Measurements from ENCODE around the gene INTS11. TPM values are rescaled to one million over a fixed set of nuclear protein-coding genes. Genes with fewer than 3 reads are reported as not detected.

Gene INTS11
- total and polyA plus RNA-seq, 2 donors (not counting 1 experiment from before 2014, with no cell fraction given): 149 to 245 TPM

GRCh38 chr1:1296070-1297061, 28.1 kb downstream of the INTS11 start:
- H3K4me1 Mint-ChIP-seq: peaks cover 7% of the 10 kb centered on the region
- POLR2A ChIA-PET: no interaction called here
- no peak overlapping the region for H3K27ac ChIP-seq (ENCODE audit: low read length in 2 of 2)
- ATAC-seq (ENCODE audit: low read depth) (no peak), DNase-seq (no peak)
- H3K9me3 Mint-ChIP-seq (ENCODE audit: insufficient read depth): no peaks in the 10 kb centered on the region
- no peaks in the 10 kb centered on the region for H3K79me2 ChIP-seq (ENCODE audit: control insufficient read depth, insufficient read depth, low read length)
- H3K27me3 Mint-ChIP-seq: no peaks in the 10 kb centered on the region
- H3K4me3 Mint-ChIP-seq: no peak overlapping the region
- WGBS (ENCODE audit: insufficient coverage): 96% methylated on average over 60 of the region's 62 CpGs
- intact Hi-C loops (cut with micrococcal nuclease): no loop called here
- H3K27me3 ChIP-seq (replicated peaks in 1 of 4; ENCODE audit: control extremely low read depth in 1 of 4, control insufficient read depth in 3 of 4, insufficient read depth in 4 of 4, low read length in 3 of 4): no peaks in the 10 kb centered on the region
- H3K36me3 ChIP-seq (replicated peaks in 1 of 2; ENCODE audit: control extremely low read depth in 1 of 2, control insufficient read depth in 1 of 2, extremely low read depth in 1 of 2, insufficient read depth in 2 of 2, low read length in 1 of 2): no peaks in the 10 kb centered on the region
- H3K4me3 ChIP-seq (ENCODE audit: control extremely low read depth in 1 of 5, extremely low read depth in 1 of 5, insufficient read depth in 1 of 5, low read depth in 2 of 5, low read length in 4 of 5): no peak overlapping the region
- TF ChIP-seq, protein P1, sequence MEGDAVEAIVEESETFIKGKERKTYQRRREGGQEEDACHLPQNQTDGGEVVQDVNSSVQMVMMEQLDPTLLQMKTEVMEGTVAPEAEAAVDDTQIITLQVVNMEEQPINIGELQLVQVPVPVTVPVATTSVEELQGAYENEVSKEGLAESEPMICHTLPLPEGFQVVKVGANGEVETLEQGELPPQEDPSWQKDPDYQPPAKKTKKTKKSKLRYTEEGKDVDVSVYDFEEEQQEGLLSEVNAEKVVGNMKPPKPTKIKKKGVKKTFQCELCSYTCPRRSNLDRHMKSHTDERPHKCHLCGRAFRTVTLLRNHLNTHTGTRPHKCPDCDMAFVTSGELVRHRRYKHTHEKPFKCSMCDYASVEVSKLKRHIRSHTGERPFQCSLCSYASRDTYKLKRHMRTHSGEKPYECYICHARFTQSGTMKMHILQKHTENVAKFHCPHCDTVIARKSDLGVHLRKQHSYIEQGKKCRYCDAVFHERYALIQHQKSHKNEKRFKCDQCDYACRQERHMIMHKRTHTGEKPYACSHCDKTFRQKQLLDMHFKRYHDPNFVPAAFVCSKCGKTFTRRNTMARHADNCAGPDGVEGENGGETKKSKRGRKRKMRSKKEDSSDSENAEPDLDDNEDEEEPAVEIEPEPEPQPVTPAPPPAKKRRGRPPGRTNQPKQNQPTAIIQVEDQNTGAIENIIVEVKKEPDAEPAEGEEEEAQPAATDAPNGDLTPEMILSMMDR (IDR thresholded peaks at IDR 0.05): no peak
- TF ChIP-seq EZH2 (IDR thresholded peaks at IDR 0.05; ENCODE audit: borderline replicate concordance, insufficient read depth, low read depth, low read length, poor library complexity, severe bottlenecking): no peak
- H3K9me3 ChIP-seq (ENCODE audit: control extremely low read depth in 1 of 3, control insufficient read depth in 2 of 3, insufficient read depth in 1 of 3, low read length in 2 of 3): no peaks in the 10 kb centered on the region
- CTCF ChIA-PET: interaction anchor here (1.5 kb wide), 1 partner anchor 9 kb away, joined by 4 read pairs; no protein-coding TSS in a partner anchor
- no peak overlapping the region for H3K9ac ChIP-seq (ENCODE audit: low read length)
- H3K4me1 ChIP-seq (ENCODE audit: control insufficient read depth in 2 of 2, insufficient read depth in 2 of 2, low read length in 2 of 2): peaks cover 0 to 9% of the 10 kb centered on the region in 2 donors
- H3K4me2 ChIP-seq (replicated peaks; ENCODE audit: low read depth, low read length, poor library complexity, severe bottlenecking): no peak overlapping the region
- H3K27ac Mint-ChIP-seq: no peak overlapping the region
- H4K20me1 ChIP-seq (ENCODE audit: control insufficient read depth, insufficient read depth, low read length, poor library complexity, severe bottlenecking): peaks cover 8% of the 10 kb centered on the region
- H2AFZ ChIP-seq (ENCODE audit: insufficient read depth, low read depth, low read length, poor library complexity, severe bottlenecking): no peak overlapping the region
